Large intestine (tissue), 3 donors: ENCODE results near the gene SCGB3A1. TPM values are rescaled to one million over a fixed set of nuclear protein-coding genes. Genes with fewer than 3 reads are reported as not detected.

Experiments used
- DNase-seq, 2 donors: peaks; one replicate each; pipeline versions ENCODE4 v3.0.0 to v3.0.0-alpha.2; 2013
- H3K27ac ChIP-seq: one replicate; pipeline ENCODE4 v1.5.1; 2013; ENCODE audit warnings: low read length
- H3K27me3 ChIP-seq: 2 replicates; pipeline ENCODE4 v1.6.1; 2013; ENCODE audit warnings: low read length; ENCODE audit not compliant: control insufficient read depth, insufficient read depth
- H3K36me3 ChIP-seq: 2 replicates; pipeline ENCODE4 v1.6.1; 2013; ENCODE audit warnings: low read length; ENCODE audit not compliant: control insufficient read depth, insufficient read depth
- H3K4me1 ChIP-seq: one replicate; pipeline ENCODE4 v1.6.1; 2013; ENCODE audit warnings: low read length; ENCODE audit not compliant: control insufficient read depth, insufficient read depth
- H3K4me3 ChIP-seq: one replicate; pipeline ENCODE4 v1.5.1; 2013; ENCODE audit warnings: low read length
- H3K9me3 ChIP-seq: one replicate; pipeline ENCODE4 v1.6.1; 2013; ENCODE audit warnings: mild to moderate bottlenecking, low read depth, low read length, moderate library complexity; ENCODE audit not compliant: control insufficient read depth
- WGBS: methylation state at CpG from one replicate; pipeline ENCODE4 v1.1.5; 2013; ENCODE audit warnings: low lambda C conversion rate; ENCODE audit not compliant: insufficient coverage; 5-methylcytosine and 5-hydroxymethylcytosine counted together
- polyA plus RNA-seq: library from polyadenylated mRNA; unstranded; fragments of 120-200 nt; gene quantifications from one replicate; pipeline ENCODE4 v1.2.1, GENCODE V29; 2013

The SCGB3A1 gene
- polyA plus RNA-seq, 1 donor = 0.25 TPM

GRCh38 chr5:180596115-180596667 is 4.9 kb upstream of the SCGB3A1 start:
- H3K4me1 ChIP-seq = no peaks in the 10 kb centered on the region
- H3K9me3 ChIP-seq = no peaks in the 10 kb centered on the region
- no peaks in the 10 kb centered on the region for H3K36me3 ChIP-seq
- no peak overlapping the region for H3K27ac ChIP-seq
- H3K27me3 ChIP-seq = peaks cover 27% of the 10 kb centered on the region
- DNase-seq = no peak
- WGBS = no CpG with 5 or more reads among the region's 12 CpGs
- no peak overlapping the region for H3K4me3 ChIP-seq

GRCh38 chr5:180595381-180596114 is 4.2 kb upstream of the SCGB3A1 start:
- Histone ChIP-seq H3K4me1 (no peaks in the 10 kb centered on the region), H3K9me3 (no peaks in the 10 kb centered on the region), H3K27ac (no peak overlapping the region), H3K36me3 (no peaks in the 10 kb centered on the region), H3K27me3 (peaks cover 32% of the 10 kb centered on the region), H3K4me3 (no peak overlapping the region)
- DNase-seq = no peak
- no CpG with 5 or more reads among the region's 25 CpGs for WGBS

GRCh38 chr5:180595046-180595379 is 3.7 kb upstream of the SCGB3A1 start:
- DNase-seq = no peak
- Histone ChIP-seq H3K27ac (no peak overlapping the region), H3K9me3 (no peaks in the 10 kb centered on the region), H3K4me3 (no peak overlapping the region), H3K27me3 (peaks cover 38% of the 10 kb centered on the region), H3K4me1 (no peaks in the 10 kb centered on the region), H3K36me3 (no peaks in the 10 kb centered on the region)
- WGBS = no CpG with 5 or more reads among the region's 2 CpGs

- no peak for DNase-seq
- Histone ChIP-seq H3K4me1 (no peaks in the 10 kb centered on the region), H3K27ac (no peak overlapping the region), H3K27me3 (peaks cover 43% of the 10 kb centered on the region), H3K4me3 (no peak overlapping the region), H3K36me3 (no peaks in the 10 kb centered on the region), H3K9me3 (no peaks in the 10 kb centered on the region)
- WGBS = no CpG with 5 or more reads among the region's 17 CpGs
Observed at GRCh38 chr5:180594311-180595045, 3.2 kb upstream of the SCGB3A1 start.

GRCh38 chr5:180593446-180594206 is 2.3 kb upstream of the SCGB3A1 start:
- Histone ChIP-seq H3K27me3 (peaks cover 50% of the 10 kb centered on the region), H3K27ac (no peak overlapping the region), H3K4me1 (no peaks in the 10 kb centered on the region), H3K36me3 (no peaks in the 10 kb centered on the region), H3K4me3 (no peak overlapping the region), H3K9me3 (no peaks in the 10 kb centered on the region)
- no CpG with 5 or more reads among the region's 19 CpGs for WGBS
- no peak for DNase-seq

- 100% methylated on average over 1 of the region's 10 CpGs for WGBS
- H3K27ac ChIP-seq = no peak overlapping the region
- H3K4me1 ChIP-seq = no peaks in the 10 kb centered on the region
- H3K36me3 ChIP-seq = no peaks in the 10 kb centered on the region
- H3K27me3 ChIP-seq = peaks cover 62% of the 10 kb centered on the region
- DNase-seq = no peak
- H3K4me3 ChIP-seq = no peak overlapping the region
- no peaks in the 10 kb centered on the region for H3K9me3 ChIP-seq
Observed at GRCh38 chr5:180592176-180592575, 877 bp upstream of the SCGB3A1 start.

- no peaks in the 10 kb centered on the region for H3K9me3 ChIP-seq
- no peak overlapping the region for H3K4me3 ChIP-seq
- H3K36me3 ChIP-seq = no peaks in the 10 kb centered on the region
- no peaks in the 10 kb centered on the region for H3K4me1 ChIP-seq
- peaks cover 65% of the 10 kb centered on the region for H3K27me3 ChIP-seq
- H3K27ac ChIP-seq = no peak overlapping the region
- no CpG with 5 or more reads among the region's 63 CpGs for WGBS
- no peak for DNase-seq
Observed at GRCh38 chr5:180590543-180591310, 572 bp downstream of the SCGB3A1 start.

- no CpG with 5 or more reads among the region's 44 CpGs for WGBS
- peaks cover 65% of the 10 kb centered on the region for H3K27me3 ChIP-seq
- no peaks in the 10 kb centered on the region for H3K4me1 ChIP-seq
- no peaks in the 10 kb centered on the region for H3K36me3 ChIP-seq
- no peaks in the 10 kb centered on the region for H3K9me3 ChIP-seq
- no peak overlapping the region for H3K4me3 ChIP-seq
- H3K27ac ChIP-seq = no peak overlapping the region
- no peak for DNase-seq
Observed at GRCh38 chr5:180589771-180590542, 1.3 kb downstream of the SCGB3A1 start.

- no CpG with 5 or more reads among the region's 10 CpGs for WGBS
- peaks cover 6% of the 10 kb centered on the region for H3K9me3 ChIP-seq
- H3K4me3 ChIP-seq = no peak overlapping the region
- H3K27me3 ChIP-seq = peaks cover 45% of the 10 kb centered on the region
- no peaks in the 10 kb centered on the region for H3K36me3 ChIP-seq
- H3K27ac ChIP-seq = no peak overlapping the region
- H3K4me1 ChIP-seq = no peaks in the 10 kb centered on the region
- DNase-seq = no peak
Observed at GRCh38 chr5:180586870-180587269, 4.4 kb downstream of the SCGB3A1 start.
